Liver (tissue), 9 donors: ENCODE measurements around the gene PARD3. TPM values are rescaled to one million over a fixed set of nuclear protein-coding genes. Genes with fewer than 3 reads are reported as not detected.

Source experiments
- DNase-seq: peaks from one replicate; pipeline ENCODE4 v3.0.0-alpha.2; 2017; ENCODE audit warnings: low spot score
- H3K27ac ChIP-seq, 2 donors: one replicate each; pipeline ENCODE4 v1.7.0; 2013; ENCODE audit warnings: inconsistent platforms in 2 of 2, low read length in 2 of 2, control low read depth in 1 of 2, low read depth in 1 of 2, mild to moderate bottlenecking in 1 of 2
- H3K27me3 ChIP-seq, 4 donors: one replicate each; pipeline versions ENCODE4 v1.6.1 to v1.7.0; 2013; ENCODE audit warnings: low read length in 3 of 4, inconsistent platforms in 1 of 4, mild to moderate bottlenecking in 1 of 4, moderate library complexity in 1 of 4; ENCODE audit not compliant: control insufficient read depth in 4 of 4, insufficient read depth in 4 of 4
- H3K36me3 ChIP-seq, 4 donors: one replicate each; pipeline versions ENCODE4 v1.6.1 to v1.7.0; 2013; ENCODE audit warnings: low read length in 3 of 4, mild to moderate bottlenecking in 3 of 4, low read depth in 1 of 4, moderate library complexity in 1 of 4; ENCODE audit not compliant: control insufficient read depth in 4 of 4, insufficient read depth in 3 of 4
- H3K4me1 ChIP-seq, 4 donors: one replicate each; pipeline versions ENCODE4 v1.6.1 to v1.7.0; 2013; ENCODE audit warnings: low read length in 3 of 4, mild to moderate bottlenecking in 3 of 4, moderate library complexity in 1 of 4; ENCODE audit not compliant: control insufficient read depth in 4 of 4, insufficient read depth in 4 of 4
- H3K4me3 ChIP-seq, 3 donors: one replicate each; pipeline versions ENCODE4 v1.6.1 to v1.7.0; 2013; ENCODE audit warnings: low read length in 3 of 3, control low read depth in 1 of 3, low read depth in 1 of 3, mild to moderate bottlenecking in 1 of 3
- H3K9ac ChIP-seq, 2 donors: one replicate each; pipeline ENCODE4 v1.7.0; 2013; ENCODE audit warnings: low read length in 2 of 2, mild to moderate bottlenecking in 2 of 2, moderate library complexity in 2 of 2, control low read depth in 1 of 2, low read depth in 1 of 2
- H3K9me3 ChIP-seq, 4 donors: one replicate each; pipeline versions ENCODE4 v1.6.1 to v1.7.0; 2013; ENCODE audit warnings: low read length in 3 of 4; ENCODE audit not compliant: control insufficient read depth in 4 of 4
- ATF3 ChIP-seq: IDR thresholded peaks from 2 replicates; pipeline ENCODE4 v1.6.1; 2016; ENCODE audit warnings: antibody characterized with exemption
- CTCF ChIP-seq: fragments of 150-350 bp; IDR thresholded peaks from 2 replicates; pipeline ENCODE4 v1.5.1; 2017; ENCODE audit warnings: improper control_type of control experiment, low read depth, low read length; ENCODE audit not compliant: missing input control
- EGR1 ChIP-seq, 2 donors: IDR thresholded peaks; 2 replicates each; pipeline ENCODE4 v1.6.1; 2016 to 2018; ENCODE audit warnings: antibody characterized with exemption in 2 of 2, low read depth in 2 of 2
- FOXA1 ChIP-seq: IDR thresholded peaks from 2 replicates; pipeline ENCODE4 v1.6.1; 2016; ENCODE audit warnings: antibody characterized with exemption
- FOXA2 ChIP-seq: IDR thresholded peaks from 2 replicates; pipeline ENCODE4 v1.6.1; 2016; ENCODE audit warnings: antibody characterized with exemption
- GABPA ChIP-seq, 2 donors: IDR thresholded peaks in 1 of 2; conservative IDR thresholded peaks in 1 of 2; 2 replicates each; pipeline ENCODE4 v1.6.1; 2016; ENCODE audit warnings: antibody characterized with exemption in 2 of 2, mild to moderate bottlenecking in 1 of 2, moderate library complexity in 1 of 2
- HNF4A ChIP-seq, 2 donors: conservative IDR thresholded peaks; 2 replicates each; pipeline ENCODE4 v1.6.1; 2016; ENCODE audit warnings: antibody characterized with exemption in 2 of 2, mild to moderate bottlenecking in 2 of 2
- HNF4G ChIP-seq: IDR thresholded peaks from 2 replicates; pipeline ENCODE4 v1.6.1; 2016; ENCODE audit warnings: antibody characterized with exemption
- JUND ChIP-seq, 2 donors: IDR thresholded peaks; 2 replicates each; pipeline ENCODE4 v1.6.1; 2016; ENCODE audit warnings: antibody characterized with exemption in 2 of 2
- MAX ChIP-seq: IDR thresholded peaks from 2 replicates; pipeline ENCODE4 v1.6.1; 2016; ENCODE audit warnings: antibody characterized with exemption
- NR2F2 ChIP-seq: IDR thresholded peaks from 2 replicates; pipeline ENCODE4 v1.6.1; 2016; ENCODE audit warnings: antibody characterized with exemption
- RAD21 ChIP-seq, 2 donors: IDR thresholded peaks; 2 replicates each; pipeline ENCODE4 v1.6.1; 2016; ENCODE audit warnings: antibody characterized with exemption in 2 of 2, mild to moderate bottlenecking in 2 of 2
- REST ChIP-seq: IDR thresholded peaks from 2 replicates; pipeline ENCODE4 v1.6.1; 2016; ENCODE audit warnings: antibody characterized with exemption, mild to moderate bottlenecking
- RXRA ChIP-seq, 2 donors: IDR thresholded peaks; 2 replicates each; pipeline ENCODE4 v1.6.1; 2017 to 2018; ENCODE audit warnings: antibody characterized with exemption in 2 of 2, mild to moderate bottlenecking in 1 of 2
- SP1 ChIP-seq: IDR thresholded peaks from 2 replicates; pipeline ENCODE4 v1.6.1; 2018; ENCODE audit warnings: antibody characterized with exemption, mild to moderate bottlenecking
- TAF1 ChIP-seq: conservative IDR thresholded peaks from 2 replicates; pipeline ENCODE4 v1.6.1; 2016; ENCODE audit warnings: antibody characterized with exemption, mild to moderate bottlenecking
- YY1 ChIP-seq: IDR thresholded peaks from 2 replicates; pipeline ENCODE4 v1.6.1; 2016; ENCODE audit warnings: antibody characterized with exemption, mild to moderate bottlenecking
- ZBTB33 ChIP-seq: IDR thresholded peaks from 2 replicates; pipeline ENCODE4 v1.6.1; 2016; ENCODE audit warnings: antibody characterized with exemption
- WGBS: extraction: QIAGEN DNeasy Blood & Tissue Kit; methylation state at CpG from one replicate; pipeline ENCODE4 v1.1.7; 2013; 5-methylcytosine and 5-hydroxymethylcytosine counted together
- polyA plus RNA-seq, 2 donors: library from polyadenylated mRNA; stranded (reverse) in 1 of 2; unstranded in 1 of 2; fragments of 200-250 nt in 1 of 2; fragments of >200 nt in 1 of 2; fragmentation: Nextera tagmentation in 1 of 2; extraction: Ambion mirVana in 1 of 2; gene quantifications; one replicate each; pipeline versions ENCODE4 v1.2.1 to v1.2.3, GENCODE V29; 2013 to 2015
- total RNA-seq, 2 donors: library from RNA; depleted of rRNA; stranded (reverse); fragments of >200 nt; gene quantifications; one replicate each; pipeline ENCODE4 v1.2.3, GENCODE V29; 2014
- donor health status: healthy.
- donor health status: healthy.
- donor health status: healthy.
- donor health status: healthy.
- donor health status: healthy.

Gene PARD3
- total and polyA plus RNA-seq, 4 donors: 12.3 to 43.8 (median 13.5) TPM

- H3K36me3 ChIP-seq: peaks cover 0 to 4% (median 3%) of the 10 kb centered on the region in 4 donors
- no peak overlapping the region for H3K4me3 ChIP-seq
- H3K9me3 ChIP-seq: no peaks in the 10 kb centered on the region
- TF ChIP-seq YY1: no peak
- no peaks in the 10 kb centered on the region for H3K4me1 ChIP-seq
- no peak for DNase-seq
- 90% methylated on average over 4 of the region's 4 CpGs for WGBS
- H3K27ac ChIP-seq: no peak overlapping the region
- H3K27me3 ChIP-seq: no peaks in the 10 kb centered on the region
- no peak overlapping the region for H3K9ac ChIP-seq
Observed at GRCh38 chr10:34334908-34335307, 480.2 kb downstream of the PARD3 start.

GRCh38 chr10:34333513-34333912 is 481.6 kb downstream of the PARD3 start:
- Histone ChIP-seq H3K27me3 (no peaks in the 10 kb centered on the region), H3K36me3 (peaks cover 0 to 7% (median 3%) of the 10 kb centered on the region in 4 donors), H3K9me3 (no peaks in the 10 kb centered on the region), H3K9ac (no peak overlapping the region), H3K27ac (no peak overlapping the region), H3K4me3 (no peak overlapping the region), H3K4me1 (no peaks in the 10 kb centered on the region)
- WGBS: 91% methylated on average over 2 of the region's 2 CpGs
- no peak for DNase-seq
- TF ChIP-seq SP1 (no peak), RAD21 (IDR thresholded peaks at IDR 0.05) (no peak), JUND (IDR thresholded peaks at IDR 0.05) (no peak), YY1 (no peak), NR2F2 (no peak), RXRA (IDR thresholded peaks at IDR 0.05) (no peak), REST (no peak), HNF4G (no peak), HNF4A (conservative IDR thresholded peaks at IDR 0.05) (no peak), FOXA2 (no peak), TAF1 (no peak), MAX (no peak), EGR1 (IDR thresholded peaks at IDR 0.05; ENCODE audit: low read depth in 2 of 2) (no peak), GABPA (IDR thresholded peaks at IDR 0.05 in 1 of 2, conservative IDR thresholded peaks at IDR 0.05 in 1 of 2) (no peak), CTCF (no peak), ATF3 (no peak), FOXA1 (no peak), ZBTB33 (no peak)
